Body of pancreas (tissue), 4 donors: ENCODE measurements around the gene MPND.

Experiments used
- POLR2A ChIP-seq, 3 donors: fragments of 450-650 bp; IDR thresholded peaks; one replicate each; pipeline ENCODE4 v1.6.1; 2016; ENCODE audit warnings: antibody characterized with exemption in 3 of 3, mild to moderate bottlenecking in 2 of 3
- TF ChIP-seq, protein P1 (sequence below), 7 experiments: fragments of 450-650 bp in 4 of 7; fragments of 200-600 bp in 3 of 7; sonication (generic) in 3 of 7; IDR thresholded peaks; one replicate each; pipeline ENCODE4 v1.5.1; 2016 to 2019; ENCODE audit warnings: antibody characterized with exemption in 7 of 7

DNA sequence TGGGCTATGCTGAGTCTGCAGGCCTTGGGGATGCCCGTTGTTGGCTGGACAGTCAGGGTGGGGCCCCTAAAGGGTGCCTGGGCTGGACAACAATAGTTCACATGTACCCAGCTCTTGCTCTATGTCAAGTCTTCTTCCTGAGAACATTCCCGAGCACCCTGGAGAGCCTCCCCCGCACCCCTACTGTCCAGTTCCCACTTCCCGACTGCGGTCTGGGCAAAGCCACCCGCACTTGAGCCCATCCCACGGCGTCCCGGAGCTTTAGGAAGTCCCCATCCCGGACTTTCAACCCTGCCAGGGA lies 1.1 kb upstream of the MPND start:
- TF ChIP-seq POLR2A (IDR thresholded peaks at IDR 0.05) = no peak
- TF ChIP-seq, protein P1, sequence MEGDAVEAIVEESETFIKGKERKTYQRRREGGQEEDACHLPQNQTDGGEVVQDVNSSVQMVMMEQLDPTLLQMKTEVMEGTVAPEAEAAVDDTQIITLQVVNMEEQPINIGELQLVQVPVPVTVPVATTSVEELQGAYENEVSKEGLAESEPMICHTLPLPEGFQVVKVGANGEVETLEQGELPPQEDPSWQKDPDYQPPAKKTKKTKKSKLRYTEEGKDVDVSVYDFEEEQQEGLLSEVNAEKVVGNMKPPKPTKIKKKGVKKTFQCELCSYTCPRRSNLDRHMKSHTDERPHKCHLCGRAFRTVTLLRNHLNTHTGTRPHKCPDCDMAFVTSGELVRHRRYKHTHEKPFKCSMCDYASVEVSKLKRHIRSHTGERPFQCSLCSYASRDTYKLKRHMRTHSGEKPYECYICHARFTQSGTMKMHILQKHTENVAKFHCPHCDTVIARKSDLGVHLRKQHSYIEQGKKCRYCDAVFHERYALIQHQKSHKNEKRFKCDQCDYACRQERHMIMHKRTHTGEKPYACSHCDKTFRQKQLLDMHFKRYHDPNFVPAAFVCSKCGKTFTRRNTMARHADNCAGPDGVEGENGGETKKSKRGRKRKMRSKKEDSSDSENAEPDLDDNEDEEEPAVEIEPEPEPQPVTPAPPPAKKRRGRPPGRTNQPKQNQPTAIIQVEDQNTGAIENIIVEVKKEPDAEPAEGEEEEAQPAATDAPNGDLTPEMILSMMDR (IDR thresholded peaks at IDR 0.05) = no peak
